Kidney epithelial cell (primary cell): ENCODE data around the gene ZDHHC9. TPM values are rescaled to one million over a fixed set of nuclear protein-coding genes. Genes with fewer than 3 reads are reported as not detected.

Experiments used
- DNase-seq: peaks from one replicate; pipeline ENCODE4 v3.0.0-alpha.2; 2010; ENCODE audit warnings: low read depth
- H3K27me3 ChIP-seq: 2 replicates; pipeline ENCODE4 v1.6.0; 2011; ENCODE audit warnings: low read length; ENCODE audit not compliant: control insufficient read depth, insufficient read depth
- H3K36me3 ChIP-seq: 2 replicates; pipeline ENCODE4 v1.5.1; 2011; ENCODE audit warnings: low read length; ENCODE audit not compliant: control insufficient read depth, insufficient read depth
- H3K4me3 ChIP-seq: 2 replicates; pipeline ENCODE4 v1.5.1; 2011; ENCODE audit warnings: low read depth, mild to moderate bottlenecking, control low read depth, low read length
- CTCF ChIP-seq: IDR thresholded peaks from 2 replicates; pipeline ENCODE4 v1.5.1; 2011; ENCODE audit warnings: mild to moderate bottlenecking, moderate library complexity, low read length, control low read depth, inconsistent platforms; ENCODE audit not compliant: insufficient read depth, poor library complexity, severe bottlenecking
- total RNA-seq: library from RNA; depleted of rRNA; stranded (reverse); fragments of >200 nt; gene quantifications from 2 replicates; pipeline ENCODE4 v1.2.3, GENCODE V29; 2015

Gene ZDHHC9
- total RNA-seq, 1 donor from 2014 or later, result 31.7 TPM

GRCh38 chrX:129833153-129833990 lies 10.3 kb downstream of the ZDHHC9 start:
- no peak for DNase-seq
- H3K27me3 ChIP-seq, result no peaks in the 10 kb centered on the region

GRCh38 chrX:129831091-129831885 lies 12.4 kb downstream of the ZDHHC9 start:
- no peaks in the 10 kb centered on the region for H3K27me3 ChIP-seq
- DNase-seq, result no peak
- no peaks in the 10 kb centered on the region for H3K36me3 ChIP-seq
- TF ChIP-seq CTCF, result no peak
- H3K4me3 ChIP-seq, result no peak overlapping the region

More at GRCh38 chrX:129833153-129833990, 10.3 kb downstream of the ZDHHC9 start:
- Histone ChIP-seq H3K4me3 (no peak overlapping the region), H3K36me3 (no peaks in the 10 kb centered on the region)
- TF ChIP-seq CTCF, result no peak

GRCh38 chrX:129830494-129830893 lies 13.2 kb downstream of the ZDHHC9 start:
- no peaks in the 10 kb centered on the region for H3K36me3 ChIP-seq
- no peak for DNase-seq
- no peak for TF ChIP-seq CTCF
- no peaks in the 10 kb centered on the region for H3K27me3 ChIP-seq
- no peak overlapping the region for H3K4me3 ChIP-seq

- Histone ChIP-seq H3K36me3 (no peaks in the 10 kb centered on the region), H3K27me3 (no peaks in the 10 kb centered on the region), H3K4me3 (no peak overlapping the region)
- DNase-seq, result no peak
- TF ChIP-seq CTCF, result no peak
Measured at GRCh38 chrX:129825746-129826505, 17.8 kb downstream of the ZDHHC9 start.

- no peaks in the 10 kb centered on the region for H3K36me3 ChIP-seq
- H3K27me3 ChIP-seq, result no peaks in the 10 kb centered on the region
- H3K4me3 ChIP-seq, result no peak overlapping the region
- no peak for TF ChIP-seq CTCF
- DNase-seq, result no peak
Measured at GRCh38 chrX:129824620-129825019, 19.1 kb downstream of the ZDHHC9 start.
